GM18508 (cell line): Measurements from ENCODE around the gene SRCAP.
A peak's percentile ranks its signal among the peaks of the same experiment; 100 is the strongest.
"Not testable (repeated sequence)": the region's sequence is repeated elsewhere in the genome, so short reads cannot be mapped to it uniquely, and the experiment has no call there.

Experiments used
- ATAC-seq: cut with Tn5 transposase; IDR thresholded peaks from one replicate; pipeline ENCODE4 v1.9.1; 2021; ENCODE audit warnings: moderate number of reproducible peaks; ENCODE audit not compliant: insufficient read depth, unreplicated experiment

Gene SRCAP

DNA sequence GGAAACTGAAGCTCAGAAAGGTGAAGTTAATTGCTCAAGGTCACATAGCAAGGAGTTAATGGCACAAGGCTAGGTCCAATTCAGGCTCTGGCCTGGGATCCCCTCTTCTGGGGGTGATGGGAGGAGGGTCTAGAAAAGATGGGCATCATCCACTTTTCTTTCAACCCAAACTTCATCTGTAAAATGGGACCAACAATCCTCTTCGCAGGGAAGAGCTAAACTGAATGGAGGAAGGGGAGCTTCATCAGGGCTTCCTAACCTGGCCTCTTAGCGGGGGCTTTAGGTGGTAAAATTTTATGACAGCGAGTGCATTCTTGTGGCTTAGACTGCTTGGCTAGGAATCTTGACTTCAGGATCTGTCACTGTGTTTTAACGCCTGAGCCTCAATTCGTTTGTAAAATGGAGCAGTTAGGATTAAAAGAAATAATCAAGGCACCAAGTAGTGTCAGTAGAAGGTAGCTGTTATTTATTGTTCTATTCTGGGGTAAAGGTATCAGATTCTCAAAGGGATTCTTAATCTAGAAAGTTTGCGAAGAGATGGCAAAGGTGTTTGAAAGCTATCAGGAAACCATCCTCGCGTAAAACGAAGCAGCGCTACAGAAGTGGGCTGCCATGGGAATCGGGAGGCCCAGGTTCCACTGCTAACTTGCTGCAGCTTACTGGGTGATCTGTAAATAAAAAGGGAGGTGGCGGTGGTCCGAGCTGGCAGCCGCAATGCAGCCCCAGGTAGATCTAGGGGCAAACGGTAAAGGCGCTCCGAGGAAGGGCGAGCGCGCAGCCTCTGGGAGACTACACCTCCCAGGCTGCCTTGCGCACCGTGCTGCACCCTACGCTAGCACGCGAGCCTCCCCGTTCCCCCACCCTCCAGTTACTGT is 1.5 kb upstream of the SRCAP start:
- ATAC-seq, result no peak

DNA sequence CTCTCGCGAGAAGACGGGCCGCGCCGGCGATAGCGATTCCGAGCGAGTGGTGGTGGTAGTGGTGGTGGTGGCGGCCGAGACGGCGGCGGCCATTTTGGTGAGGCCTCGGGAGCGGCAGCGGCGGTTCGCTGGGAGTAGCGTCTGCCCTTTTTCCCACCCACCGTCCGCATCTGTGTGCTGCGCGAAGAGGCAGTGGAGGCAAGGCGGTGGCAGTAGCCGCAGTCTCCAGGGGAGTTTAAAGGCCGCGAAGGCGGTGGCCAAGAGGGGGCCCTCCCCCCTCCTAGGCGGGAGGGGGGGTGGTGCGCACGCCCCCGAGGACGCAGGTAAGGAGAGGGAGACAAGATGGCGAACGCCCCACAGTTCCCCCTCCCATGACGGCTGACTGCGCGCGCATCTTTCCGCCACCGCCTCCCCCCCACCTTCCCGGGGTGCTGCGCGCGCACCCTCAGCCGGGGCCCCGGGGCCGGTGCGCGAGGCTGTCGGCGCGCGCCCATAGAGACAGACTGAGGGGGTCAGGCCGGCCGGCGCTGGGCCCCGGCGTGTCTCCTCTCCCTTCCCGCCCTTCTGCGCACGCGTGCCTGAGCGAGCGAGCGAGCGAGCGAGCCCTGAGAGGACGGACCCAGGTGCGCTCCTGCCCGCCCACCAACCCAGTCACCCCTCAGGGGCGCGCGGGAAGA is 694 bp upstream of the SRCAP start:
- peak; percentile 56 for ATAC-seq

DNA sequence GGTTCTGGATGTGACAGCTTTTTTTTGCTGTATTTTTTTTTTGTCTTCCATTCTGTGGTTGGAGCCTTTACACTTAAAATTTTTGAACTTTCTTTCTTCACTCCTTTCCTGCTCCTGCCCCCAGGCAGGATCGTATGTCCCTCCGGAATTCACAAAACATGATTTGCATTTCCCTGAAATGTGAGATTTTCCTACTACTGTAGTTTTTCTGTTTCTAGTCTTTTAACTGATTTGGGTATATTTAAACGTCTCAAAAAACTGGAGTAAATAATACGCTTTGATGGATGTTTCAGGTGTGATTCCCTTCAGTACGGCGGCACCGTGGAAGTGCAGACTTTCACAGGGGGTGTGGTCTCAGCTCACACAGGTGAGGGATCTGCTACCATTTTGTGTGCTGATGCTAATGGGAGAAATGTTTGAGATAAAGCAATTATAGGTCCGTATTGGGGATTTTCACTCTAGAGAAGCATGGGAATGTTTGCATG is 686 bp downstream of the SRCAP start:
- no peak for ATAC-seq

DNA sequence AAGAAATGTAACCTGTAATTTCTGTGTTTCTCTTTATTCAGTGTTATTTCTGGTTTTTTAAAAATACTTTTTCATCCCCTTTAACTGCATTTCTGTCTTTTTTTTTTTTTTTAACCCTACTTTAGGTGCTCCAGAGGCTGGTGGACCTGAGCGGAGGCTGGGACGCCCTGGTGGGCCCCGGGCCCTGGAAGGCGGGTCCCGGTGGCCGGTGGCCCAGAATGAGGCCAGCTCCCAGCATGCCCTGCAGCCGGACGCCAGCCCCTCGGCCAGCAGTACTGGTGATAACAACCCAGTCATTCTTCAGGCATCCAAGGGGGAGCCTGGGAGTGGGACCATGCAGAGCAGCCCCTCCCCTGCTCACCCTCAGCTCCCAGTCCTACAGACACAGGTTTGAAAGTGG is 1.5 kb downstream of the SRCAP start:
- ATAC-seq, result no peak

- no peak for ATAC-seq
Observed at GRCh38 chr16:30700971-30701370, 2.0 kb downstream of the SRCAP start.

DNA sequence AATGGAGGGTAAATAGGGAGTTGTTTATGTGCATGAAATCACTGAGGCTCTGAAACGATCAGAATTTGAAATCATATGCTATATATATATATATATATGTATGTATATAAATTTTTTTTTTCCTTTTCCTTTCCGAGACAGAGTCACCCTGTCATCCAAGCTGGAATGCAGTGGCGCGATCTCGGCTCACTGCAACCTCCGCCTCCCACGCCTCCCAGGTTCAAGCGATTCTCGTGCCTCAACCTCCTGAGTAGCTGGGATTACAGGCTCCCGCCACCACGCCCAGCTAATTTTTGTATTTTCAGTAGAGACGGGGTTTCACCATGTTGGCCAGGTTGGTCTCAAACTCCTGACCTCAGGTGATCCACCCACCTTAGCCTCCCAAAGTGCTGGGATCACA is 4.1 kb downstream of the SRCAP start:
- not testable (repeated sequence) for ATAC-seq

GRCh38 chr16:30703971-30704370 is 5.0 kb downstream of the SRCAP start:
- no peak for ATAC-seq

DNA sequence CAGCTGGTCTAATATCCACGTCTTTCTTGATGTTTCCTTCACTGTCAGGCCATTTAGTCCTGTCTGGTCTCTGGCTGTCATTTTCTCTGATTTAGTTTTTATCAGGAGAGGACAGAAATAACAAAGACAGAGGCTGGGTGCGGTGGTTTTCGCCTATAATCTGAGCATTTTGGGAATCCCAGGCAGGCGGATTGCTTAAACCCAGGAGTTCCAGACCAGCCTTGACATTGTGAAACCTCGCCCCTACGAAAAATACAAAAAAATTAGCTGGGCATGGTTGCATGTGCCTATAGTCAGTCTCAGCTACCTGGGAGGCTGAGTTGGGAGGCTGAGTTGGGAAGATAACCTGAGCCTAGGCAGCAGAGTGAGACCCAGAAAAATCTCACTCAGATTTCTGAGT is 7.1 kb downstream of the SRCAP start:
- no peak for ATAC-seq

DNA sequence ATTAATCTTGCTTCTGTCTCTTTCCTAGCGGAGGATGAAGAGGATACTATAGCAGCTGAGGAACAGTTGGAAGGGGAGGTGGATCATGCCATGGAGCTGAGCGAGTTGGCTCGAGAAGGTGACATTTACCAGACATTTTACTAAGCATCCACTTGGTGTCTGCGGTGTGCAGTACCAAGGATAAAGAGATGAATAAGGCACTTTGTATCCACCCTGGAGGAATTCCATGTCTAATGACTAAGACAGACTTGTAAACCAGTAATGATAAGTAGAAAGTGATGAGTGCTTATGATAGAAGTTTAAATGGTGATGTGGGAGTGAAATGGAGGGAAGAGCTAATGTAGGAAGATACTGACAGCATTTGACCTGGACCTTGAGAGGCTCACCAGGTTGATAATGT is 12.0 kb downstream of the SRCAP start:
- no peak for ATAC-seq

- ATAC-seq, result no peak
Observed at GRCh38 chr16:30711712-30712111, 12.7 kb downstream of the SRCAP start.

GRCh38 chr16:30715750-30716445 is 16.9 kb downstream of the SRCAP start:
- no peak for ATAC-seq

DNA sequence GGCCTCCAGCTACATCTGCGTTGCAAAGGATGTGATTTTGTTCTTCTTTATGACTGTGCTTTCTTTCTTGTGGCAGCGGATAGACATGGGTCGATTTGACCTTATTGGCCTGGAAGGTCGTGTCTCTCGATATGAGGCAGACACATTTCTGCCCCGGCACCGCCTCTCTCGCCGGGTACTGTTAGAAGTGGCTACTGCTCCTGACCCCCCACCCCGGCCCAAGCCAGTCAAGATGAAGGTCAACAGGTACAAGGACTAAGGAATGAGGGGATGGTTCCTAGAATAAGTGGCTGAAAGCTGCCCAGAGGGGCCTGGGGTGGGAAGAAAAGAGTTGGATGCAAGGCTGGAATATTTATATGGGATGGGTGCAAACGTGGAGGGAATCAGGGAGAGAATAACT is 21.1 kb downstream of the SRCAP start:
- no peak for ATAC-seq

GRCh38 chr16:30720694-30721093 is 21.7 kb downstream of the SRCAP start:
- no peak for ATAC-seq

DNA sequence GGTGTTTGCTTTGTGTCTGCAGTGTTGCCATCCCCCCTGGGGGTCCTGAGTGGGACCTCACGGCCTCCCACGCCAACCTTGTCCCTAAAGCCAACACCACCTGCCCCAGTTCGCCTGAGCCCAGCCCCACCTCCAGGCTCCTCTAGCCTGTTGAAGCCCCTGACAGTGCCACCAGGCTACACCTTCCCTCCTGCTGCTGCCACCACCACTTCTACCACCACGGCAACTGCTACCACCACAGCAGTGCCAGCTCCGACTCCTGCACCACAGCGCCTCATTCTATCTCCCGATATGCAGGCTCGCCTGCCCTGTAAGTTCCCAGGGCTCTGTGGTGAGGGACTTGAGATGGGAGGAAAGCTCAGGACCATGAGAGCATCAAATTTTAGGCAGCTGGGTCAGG is 22.2 kb downstream of the SRCAP start:
- ATAC-seq, result no peak

GRCh38 chr16:30721606-30722005 is 22.6 kb downstream of the SRCAP start:
- no peak for ATAC-seq

- no peak for ATAC-seq
Observed at GRCh38 chr16:30722443-30722842, 23.5 kb downstream of the SRCAP start.

- ATAC-seq, result no peak
Observed at GRCh38 chr16:30722916-30723315, 23.9 kb downstream of the SRCAP start.

- no peak for ATAC-seq
Observed at GRCh38 chr16:30723725-30724355, 24.9 kb downstream of the SRCAP start.

DNA sequence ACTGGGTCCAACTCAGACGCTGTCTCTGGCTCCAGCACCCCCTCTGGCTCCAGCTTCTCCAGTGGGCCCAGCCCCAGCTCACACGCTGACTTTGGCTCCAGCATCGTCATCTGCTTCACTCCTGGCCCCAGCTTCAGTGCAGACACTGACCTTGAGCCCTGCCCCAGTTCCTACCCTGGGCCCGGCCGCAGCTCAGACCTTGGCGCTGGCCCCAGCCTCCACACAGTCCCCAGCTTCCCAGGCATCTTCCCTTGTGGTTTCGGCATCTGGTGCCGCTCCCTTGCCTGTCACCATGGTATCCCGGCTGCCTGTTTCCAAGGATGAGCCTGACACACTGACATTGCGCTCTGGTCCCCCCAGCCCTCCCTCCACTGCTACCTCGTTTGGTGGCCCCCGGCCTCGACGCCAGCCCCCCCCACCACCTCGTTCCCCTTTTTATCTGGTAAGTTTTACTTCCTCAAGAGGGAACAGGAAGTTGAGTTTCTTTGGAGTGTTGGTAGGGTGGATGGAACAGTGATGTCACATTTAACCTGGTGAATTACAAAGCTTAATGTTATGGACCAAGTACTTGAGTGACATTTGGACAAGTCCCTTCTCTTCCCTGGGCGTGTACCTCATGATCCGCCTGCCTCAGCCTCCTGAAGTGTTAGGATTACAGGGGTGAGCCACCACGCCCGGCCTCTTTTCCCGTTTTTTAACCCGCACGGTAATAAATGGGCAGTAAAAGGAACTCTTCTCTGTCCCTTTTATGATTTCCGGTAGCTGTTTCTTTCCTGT is 25.9 kb downstream of the SRCAP start:
- ATAC-seq, result no peak

GRCh38 chr16:30725418-30725792 is 26.4 kb downstream of the SRCAP start:
- ATAC-seq, result no peak
